GM12878 (cell line): ENCODE results near the gene DGKI.

Source experiments
- CBFB ChIP-seq: IDR thresholded peaks from 2 replicates; pipeline ENCODE4 v1.6.1; 2016; ENCODE audit warnings: antibody characterized with exemption, low read depth
- CTCF ChIP-seq, 3 experiments: IDR thresholded peaks in 2 of 3; conservative IDR thresholded peaks in 1 of 3; 2 replicates each; pipeline ENCODE4 v1.5.1; 2011; ENCODE audit warnings: low read depth in 3 of 3, low read length in 3 of 3, mild to moderate bottlenecking in 3 of 3, control low read depth in 2 of 3, moderate library complexity in 2 of 3, inconsistent platforms in 1 of 3, mixed read lengths in 1 of 3; ENCODE audit not compliant: control insufficient read depth in 2 of 3, insufficient read depth in 1 of 3; ENCODE audit errors: extremely low read depth in 1 of 3
- E2F8 ChIP-seq: fragments of 450-650 bp; IDR thresholded peaks from 2 replicates; pipeline ENCODE4 v1.6.1; 2018; ENCODE audit warnings: mild to moderate bottlenecking, low read depth, moderate library complexity; ENCODE audit not compliant: partially characterized antibody
- PAX5 ChIP-seq: IDR thresholded peaks from 2 replicates; pipeline ENCODE4 v1.6.1; 2011; ENCODE audit warnings: low read depth, low read length, borderline replicate concordance
- POLR2A ChIP-seq: IDR thresholded peaks from 2 replicates; pipeline ENCODE4 v1.6.1; 2011; ENCODE audit warnings: low read depth, mild to moderate bottlenecking, low read length
- RAD21 ChIP-seq: IDR thresholded peaks from 2 replicates; pipeline ENCODE4 v1.6.1; 2011; ENCODE audit warnings: mild to moderate bottlenecking, low read depth, low read length, moderate library complexity; ENCODE audit not compliant: insufficient read depth
- RELA ChIP-seq: fragments of 450-650 bp; IDR thresholded peaks from 2 replicates; pipeline ENCODE4 v1.8.0; 2014; ENCODE audit warnings: borderline replicate concordance; ENCODE audit not compliant: partially characterized antibody
- REST ChIP-seq: IDR thresholded peaks from 2 replicates; pipeline ENCODE4 v1.6.1; 2012; ENCODE audit warnings: mild to moderate bottlenecking, low read depth, low read length
- SIN3A ChIP-seq: IDR thresholded peaks from 2 replicates; pipeline ENCODE4 v1.6.1; 2012; ENCODE audit warnings: low read depth, low read length, improper control_type of control experiment
- TCF7 ChIP-seq: IDR thresholded peaks from 2 replicates; pipeline ENCODE4 v1.6.1; 2014; ENCODE audit warnings: antibody characterized with exemption, borderline replicate concordance
- ZBED1 ChIP-seq: IDR thresholded peaks from 2 replicates; pipeline ENCODE4 v1.6.1; 2016; ENCODE audit warnings: borderline replicate concordance
- ZNF217 ChIP-seq: fragments of 450-650 bp; IDR thresholded peaks from 2 replicates; pipeline ENCODE4 v1.6.1; 2017; ENCODE audit warnings: antibody characterized with exemption, mild to moderate bottlenecking
- ZNF384 ChIP-seq: IDR thresholded peaks from 2 replicates; pipeline ENCODE4 v1.6.1; 2012; ENCODE audit warnings: low read depth, mild to moderate bottlenecking, low read length, improper control_type of control experiment, borderline replicate concordance
- TF ChIP-seq, protein P1 (sequence below): IDR thresholded peaks from 2 replicates; pipeline ENCODE4 v1.6.1; 2012; ENCODE audit warnings: improper control_type of control experiment, low read depth, low read length; ENCODE audit not compliant: insufficient replicate concordance

DNA sequence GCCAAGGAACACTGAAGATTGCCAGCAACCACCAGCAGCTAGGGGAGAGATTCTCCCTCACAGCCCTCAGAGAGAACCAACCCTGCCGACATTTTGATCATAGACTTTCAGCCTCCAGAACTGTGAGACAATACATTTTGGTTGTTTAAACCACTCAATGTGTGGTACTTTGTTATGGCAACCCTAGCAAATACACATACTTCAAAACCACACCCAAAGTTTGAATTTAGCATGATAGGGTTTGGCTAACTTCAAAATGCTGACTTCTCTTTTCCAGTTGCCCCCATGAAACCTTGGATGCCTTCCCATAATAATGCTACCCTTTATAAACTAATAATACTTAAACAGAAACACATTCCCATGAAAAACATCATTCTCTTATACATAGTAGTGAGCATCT, 149.8 kb downstream of the DGKI start:
- TF ChIP-seq TCF7, result no peak
- TF ChIP-seq E2F8, result no peak
- TF ChIP-seq CTCF (IDR thresholded peaks at IDR 0.05 in 2 of 3, conservative IDR thresholded peaks at IDR 0.05 in 1 of 3; ENCODE audit: control insufficient read depth in 2 of 3, extremely low read depth in 1 of 3, insufficient read depth in 1 of 3, low read depth in 3 of 3, low read length in 3 of 3), result no peak
- TF ChIP-seq ZNF384, result no peak
- TF ChIP-seq CBFB, result no peak
- TF ChIP-seq POLR2A, result no peak
- TF ChIP-seq RELA, result no peak
- TF ChIP-seq REST, result no peak
- TF ChIP-seq PAX5, result no peak
- TF ChIP-seq, protein P1, sequence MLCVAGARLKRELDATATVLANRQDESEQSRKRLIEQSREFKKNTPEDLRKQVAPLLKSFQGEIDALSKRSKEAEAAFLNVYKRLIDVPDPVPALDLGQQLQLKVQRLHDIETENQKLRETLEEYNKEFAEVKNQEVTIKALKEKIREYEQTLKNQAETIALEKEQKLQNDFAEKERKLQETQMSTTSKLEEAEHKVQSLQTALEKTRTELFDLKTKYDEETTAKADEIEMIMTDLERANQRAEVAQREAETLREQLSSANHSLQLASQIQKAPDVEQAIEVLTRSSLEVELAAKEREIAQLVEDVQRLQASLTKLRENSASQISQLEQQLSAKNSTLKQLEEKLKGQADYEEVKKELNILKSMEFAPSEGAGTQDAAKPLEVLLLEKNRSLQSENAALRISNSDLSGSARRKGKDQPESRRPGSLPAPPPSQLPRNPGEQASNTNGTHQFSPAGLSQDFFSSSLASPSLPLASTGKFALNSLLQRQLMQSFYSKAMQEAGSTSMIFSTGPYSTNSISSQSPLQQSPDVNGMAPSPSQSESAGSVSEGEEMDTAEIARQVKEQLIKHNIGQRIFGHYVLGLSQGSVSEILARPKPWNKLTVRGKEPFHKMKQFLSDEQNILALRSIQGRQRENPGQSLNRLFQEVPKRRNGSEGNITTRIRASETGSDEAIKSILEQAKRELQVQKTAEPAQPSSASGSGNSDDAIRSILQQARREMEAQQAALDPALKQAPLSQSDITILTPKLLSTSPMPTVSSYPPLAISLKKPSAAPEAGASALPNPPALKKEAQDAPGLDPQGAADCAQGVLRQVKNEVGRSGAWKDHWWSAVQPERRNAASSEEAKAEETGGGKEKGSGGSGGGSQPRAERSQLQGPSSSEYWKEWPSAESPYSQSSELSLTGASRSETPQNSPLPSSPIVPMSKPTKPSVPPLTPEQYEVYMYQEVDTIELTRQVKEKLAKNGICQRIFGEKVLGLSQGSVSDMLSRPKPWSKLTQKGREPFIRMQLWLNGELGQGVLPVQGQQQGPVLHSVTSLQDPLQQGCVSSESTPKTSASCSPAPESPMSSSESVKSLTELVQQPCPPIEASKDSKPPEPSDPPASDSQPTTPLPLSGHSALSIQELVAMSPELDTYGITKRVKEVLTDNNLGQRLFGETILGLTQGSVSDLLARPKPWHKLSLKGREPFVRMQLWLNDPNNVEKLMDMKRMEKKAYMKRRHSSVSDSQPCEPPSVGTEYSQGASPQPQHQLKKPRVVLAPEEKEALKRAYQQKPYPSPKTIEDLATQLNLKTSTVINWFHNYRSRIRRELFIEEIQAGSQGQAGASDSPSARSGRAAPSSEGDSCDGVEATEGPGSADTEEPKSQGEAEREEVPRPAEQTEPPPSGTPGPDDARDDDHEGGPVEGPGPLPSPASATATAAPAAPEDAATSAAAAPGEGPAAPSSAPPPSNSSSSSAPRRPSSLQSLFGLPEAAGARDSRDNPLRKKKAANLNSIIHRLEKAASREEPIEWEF, result no peak
- no peak for TF ChIP-seq ZNF217
- no peak for TF ChIP-seq SIN3A
- no peak for TF ChIP-seq ZBED1
- no peak for TF ChIP-seq RAD21
